ENCODE measurements around the gene RDH13. TPM values are rescaled to one million over a fixed set of nuclear protein-coding genes. Genes with fewer than 3 reads are reported as not detected.

RDH13 gene
- total and polyA plus RNA-seq, 10 of the 15 experiments (the other 5 are each of a cell fraction or from before 2014, with no cell fraction given), result 1.3 to 11.6 (median 8.9) TPM

DNA sequence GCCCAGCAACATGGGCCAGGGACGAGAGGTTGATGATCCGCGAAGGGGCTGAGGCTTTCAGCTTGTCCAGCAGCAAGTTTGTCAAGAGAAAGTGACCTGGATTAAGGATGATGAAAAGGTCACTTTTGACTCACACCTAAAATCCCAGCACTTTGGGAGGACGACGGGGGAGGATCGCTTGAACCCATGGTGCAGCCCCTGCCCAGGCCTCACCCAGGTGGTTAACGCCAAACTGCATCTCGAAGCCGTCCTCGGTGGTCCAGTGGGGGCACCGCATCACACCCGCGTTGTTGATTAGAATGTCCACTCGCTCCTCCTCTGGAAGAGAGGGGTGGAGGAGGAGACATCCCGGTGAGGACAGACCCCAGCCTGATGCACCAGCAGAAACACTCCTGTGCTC lies 14.5 kb downstream of the RDH13 start:
- Histone ChIP-seq H3K4me1 (ENCODE audit: control insufficient read depth, insufficient read depth, low read length) (no peaks in the 10 kb centered on the region), H3K27ac (ENCODE audit: control insufficient read depth, insufficient read depth) (no peak overlapping the region), H3K4me3 (no peak overlapping the region), H4K20me1 (ENCODE audit: control insufficient read depth, insufficient read depth) (no peaks in the 10 kb centered on the region), H2AFZ (ENCODE audit: control insufficient read depth, low read depth, low read length) (no peak overlapping the region), H3K36me3 (ENCODE audit: control insufficient read depth in 2 of 2, insufficient read depth in 2 of 2, low read length in 1 of 2) (peaks cover 16 to 25% of the 10 kb centered on the region in 2 experiments), H3K9me3 (replicated peaks; ENCODE audit: control insufficient read depth, insufficient read depth, low read length) (no peaks in the 10 kb centered on the region), H3K9ac (ENCODE audit: control insufficient read depth, insufficient read depth, low read length) (no peak overlapping the region), H3K4me2 (ENCODE audit: control insufficient read depth, insufficient read depth) (no peak overlapping the region), H3K27me3 (replicated peaks in 1 of 2; ENCODE audit: control insufficient read depth in 2 of 2, insufficient read depth in 2 of 2, low read length in 1 of 2) (no peaks in the 10 kb centered on the region), H3K79me2 (ENCODE audit: control insufficient read depth, insufficient read depth, low read length) (no peaks in the 10 kb centered on the region)
- BruUV-seq (replicated peaks), result no TSS peak
- SMC1A ChIA-PET (ENCODE audit: uncharacterized antibody, unreplicated experiment), result no interaction called here
- DNase-seq (ENCODE audit: low read depth, low spot score) (no peak), ATAC-seq (no peak), FAIRE-seq (no peak)
- CTCF ChIA-PET, result no interaction called here
- intact Hi-C loops (cut with micrococcal nuclease; ENCODE audit: unreplicated experiment) (no loop called here), in situ Hi-C loops (cut with MboI) (no loop called here)
- RAD21 ChIA-PET (ENCODE audit: unreplicated experiment), result no interaction called here
- TF ChIP-seq NRF1 (conservative IDR thresholded peaks at IDR 0.05; ENCODE audit: low read depth, low read length) (no peak), JUND (IDR thresholded peaks at IDR 0.05; ENCODE audit: low read depth, low read length) (no peak), RAD51 (IDR thresholded peaks at IDR 0.05) (no peak), HDAC6 (IDR thresholded peaks at IDR 0.05; ENCODE audit: unreplicated experiment) (no peak), KAT2A (conservative IDR thresholded peaks at IDR 0.05; ENCODE audit: control insufficient read depth, low read depth, low read length) (no peak), ETV6 (conservative IDR thresholded peaks at IDR 0.05 in 1 of 2, IDR thresholded peaks at IDR 0.05 in 1 of 2; ENCODE audit: borderline replicate concordance in 1 of 2, low read depth in 1 of 2) (no peak), SP1 (IDR thresholded peaks at IDR 0.05; ENCODE audit: low read depth, low read length) (no peak), MXI1 (IDR thresholded peaks at IDR 0.05; ENCODE audit: low read depth, low read length) (no peak), ATF7 (IDR thresholded peaks at IDR 0.05; ENCODE audit: low read depth) (no peak), TCF12 (IDR thresholded peaks at IDR 0.05; ENCODE audit: low read depth, low read length) (no peak), MTA3 (IDR thresholded peaks at IDR 0.05; ENCODE audit: borderline replicate concordance, low read length) (no peak), SIN3A (IDR thresholded peaks at IDR 0.05; ENCODE audit: low read depth, low read length) (no peak), PML (IDR thresholded peaks at IDR 0.05; ENCODE audit: low read length) (no peak), MEF2B (IDR thresholded peaks at IDR 0.05; ENCODE audit: partially characterized antibody, poor library complexity, severe bottlenecking) (no peak), SMAD1 (IDR thresholded peaks at IDR 0.05; ENCODE audit: low read depth, partially characterized antibody) (no peak), CREB1 (IDR thresholded peaks at IDR 0.05; ENCODE audit: low read depth) (no peak)
- TF ChIP-seq, protein P1, sequence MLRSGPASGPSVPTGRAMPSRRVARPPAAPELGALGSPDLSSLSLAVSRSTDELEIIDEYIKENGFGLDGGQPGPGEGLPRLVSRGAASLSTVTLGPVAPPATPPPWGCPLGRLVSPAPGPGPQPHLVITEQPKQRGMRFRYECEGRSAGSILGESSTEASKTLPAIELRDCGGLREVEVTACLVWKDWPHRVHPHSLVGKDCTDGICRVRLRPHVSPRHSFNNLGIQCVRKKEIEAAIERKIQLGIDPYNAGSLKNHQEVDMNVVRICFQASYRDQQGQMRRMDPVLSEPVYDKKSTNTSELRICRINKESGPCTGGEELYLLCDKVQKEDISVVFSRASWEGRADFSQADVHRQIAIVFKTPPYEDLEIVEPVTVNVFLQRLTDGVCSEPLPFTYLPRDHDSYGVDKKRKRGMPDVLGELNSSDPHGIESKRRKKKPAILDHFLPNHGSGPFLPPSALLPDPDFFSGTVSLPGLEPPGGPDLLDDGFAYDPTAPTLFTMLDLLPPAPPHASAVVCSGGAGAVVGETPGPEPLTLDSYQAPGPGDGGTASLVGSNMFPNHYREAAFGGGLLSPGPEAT (IDR thresholded peaks at IDR 0.05; ENCODE audit: low read depth), result no peak
- TF ChIP-seq, protein P2, sequence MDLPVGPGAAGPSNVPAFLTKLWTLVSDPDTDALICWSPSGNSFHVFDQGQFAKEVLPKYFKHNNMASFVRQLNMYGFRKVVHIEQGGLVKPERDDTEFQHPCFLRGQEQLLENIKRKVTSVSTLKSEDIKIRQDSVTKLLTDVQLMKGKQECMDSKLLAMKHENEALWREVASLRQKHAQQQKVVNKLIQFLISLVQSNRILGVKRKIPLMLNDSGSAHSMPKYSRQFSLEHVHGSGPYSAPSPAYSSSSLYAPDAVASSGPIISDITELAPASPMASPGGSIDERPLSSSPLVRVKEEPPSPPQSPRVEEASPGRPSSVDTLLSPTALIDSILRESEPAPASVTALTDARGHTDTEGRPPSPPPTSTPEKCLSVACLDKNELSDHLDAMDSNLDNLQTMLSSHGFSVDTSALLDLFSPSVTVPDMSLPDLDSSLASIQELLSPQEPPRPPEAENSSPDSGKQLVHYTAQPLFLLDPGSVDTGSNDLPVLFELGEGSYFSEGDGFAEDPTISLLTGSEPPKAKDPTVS (IDR thresholded peaks at IDR 0.05; ENCODE audit: low read depth, low read length), result no peak
- 99% methylated on average over 13 of the region's 15 CpGs for WGBS (ENCODE audit: insufficient coverage, insufficient replicate concordance, low lambda C conversion rate, missing lambda C conversion rate)
- POLR2A ChIA-PET, result interaction anchor here (0.7 kb wide), 1 partner anchor 9 kb away, joined by 3 read pairs; no protein-coding TSS in a partner anchor

All from GM12878 (cell line).